Right cardiac atrium (tissue), 5 donors: ENCODE data around the gene DHRS9. TPM values are rescaled to one million over a fixed set of nuclear protein-coding genes. Genes with fewer than 3 reads are reported as not detected.

Source experiments
- ATAC-seq, 2 donors: fragments of 200-7000 bp; cut with Tn5 transposase; one replicate each; pipeline versions ENCODE4 v1.8.0 to v1.9.1; 2020; ENCODE audit warnings: moderate library complexity in 2 of 2, mild to moderate bottlenecking in 1 of 2
- DNase-seq, 3 donors: peaks; one replicate each; pipeline ENCODE4 v3.0.0-alpha.2; 2020
- H3K27ac ChIP-seq: one replicate; pipeline ENCODE4 v1.5.1; 2013; ENCODE audit warnings: mild to moderate bottlenecking, low read length, control low read depth, moderate library complexity
- H3K27me3 ChIP-seq: one replicate; pipeline ENCODE4 v1.6.1; 2013; ENCODE audit not compliant: control insufficient read depth, insufficient read depth
- H3K4me1 ChIP-seq: one replicate; pipeline ENCODE4 v1.6.1; 2013; ENCODE audit warnings: low read length; ENCODE audit not compliant: control insufficient read depth, insufficient read depth
- H3K4me3 ChIP-seq: one replicate; pipeline ENCODE4 v1.5.1; 2013; ENCODE audit warnings: low read length, control low read depth
- H3K9me3 ChIP-seq: one replicate; pipeline ENCODE4 v1.6.1; 2013; ENCODE audit warnings: low read length; ENCODE audit not compliant: control insufficient read depth
- WGBS: extraction: QIAGEN DNeasy Blood & Tissue Kit; methylation state at CpG from one replicate; pipeline ENCODE4 v1.1.7; 2013; 5-methylcytosine and 5-hydroxymethylcytosine counted together
- intact Hi-C, 4 donors: fragments of 100-400 bp; cut with DNase I; formaldehyde crosslinking; loops; one replicate each; pipeline versions ENCODE4 v1.11.0 to v1.14.0; 2022 to 2023
- polyA plus RNA-seq: library from polyadenylated mRNA; stranded (reverse); fragments of 200-250 nt; gene quantifications from one replicate; pipeline ENCODE4 v1.2.3, GENCODE V29; 2013
- total RNA-seq, 4 donors: library from RNA; stranded (reverse); fragmentation: NEBNext Ultra II Directional; extraction: Animal tissue kit (Norgen Biotek cat#: 25700); gene quantifications; one replicate each; pipeline ENCODE4 v1.2.1, GENCODE V29; 2021
- donor health status: healthy with polysubstance abuse.
- donor health status: DM: no; HTN: yes; CAD: no.
- donor health status: DM: no; HTN: no; CAD: no.
- donor health status: DM: no; HTN: yes; CAD: no; lungs with severe emphysema.
- donor health status: DM: yes; HTN: yes; CAD: no.

DHRS9 gene
- total and polyA plus RNA-seq, 5 donors: 44.7 to 84.0 (median 51.8) TPM

DNA sequence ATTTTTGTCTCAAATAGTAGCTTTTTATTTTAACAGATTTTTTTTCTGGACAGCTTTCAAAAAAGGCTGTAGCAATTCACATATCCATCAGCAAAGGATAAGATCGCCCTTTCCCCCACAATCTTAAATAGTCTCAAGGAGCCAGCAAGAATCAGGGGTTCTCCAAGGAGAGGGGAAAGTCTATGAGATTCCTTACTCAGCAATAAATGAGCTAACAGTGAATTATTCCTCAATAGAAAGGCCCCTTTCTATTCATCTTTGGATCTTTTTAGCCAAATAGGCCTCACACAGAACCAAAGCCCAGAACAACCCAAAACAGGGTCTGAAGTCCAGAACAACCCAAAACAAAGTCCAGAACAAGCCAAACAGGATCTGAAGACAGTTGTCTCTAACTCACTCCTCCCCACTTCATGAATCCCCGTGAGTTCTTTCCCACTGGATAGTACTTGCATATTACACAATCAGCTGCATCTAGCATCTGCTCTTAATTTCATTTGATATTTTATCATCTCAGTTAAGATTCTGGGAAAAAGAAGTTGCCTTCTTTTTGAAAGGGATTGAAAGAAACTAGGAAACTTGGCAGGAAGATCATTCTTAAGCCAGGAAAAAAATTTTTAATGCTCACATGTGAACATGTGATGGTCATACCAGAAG, 3.4 kb upstream of the DHRS9 start:
- 65% methylated on average over 2 of the region's 2 CpGs for WGBS
- intact Hi-C loops: no loop called here
- H3K27ac ChIP-seq: no peak overlapping the region
- no peaks in the 10 kb centered on the region for H3K4me1 ChIP-seq
- H3K27me3 ChIP-seq: no peaks in the 10 kb centered on the region
- DNase-seq: no peak
- ATAC-seq: no peak
- H3K4me3 ChIP-seq: no peak overlapping the region
- no peaks in the 10 kb centered on the region for H3K9me3 ChIP-seq

DNA sequence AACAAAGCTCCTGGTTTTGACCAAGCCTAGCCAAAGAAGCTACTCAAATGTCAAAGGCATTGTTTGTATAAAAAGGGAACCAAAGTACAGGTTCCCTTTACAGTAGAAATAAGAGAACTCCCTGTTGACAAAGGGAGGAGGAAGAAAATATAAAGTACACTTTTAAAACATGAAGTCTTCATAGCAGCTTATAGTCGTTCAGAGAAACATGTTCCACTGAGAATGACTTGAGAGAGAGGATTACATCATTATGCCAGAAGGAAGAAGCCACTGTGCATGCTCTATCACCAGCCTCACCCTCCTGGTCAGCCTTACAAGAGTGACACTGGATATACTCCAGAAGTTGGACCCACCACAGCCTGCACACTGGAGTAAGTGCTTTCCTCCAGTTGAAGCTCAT, 2.5 kb upstream of the DHRS9 start:
- H3K4me3 ChIP-seq: no peak overlapping the region
- DNase-seq (no peak), ATAC-seq (peak in 1 of 2 donors; percentile 22)
- H3K4me1 ChIP-seq: peaks cover 2% of the 10 kb centered on the region
- no peak overlapping the region for H3K27ac ChIP-seq
- WGBS: 41% methylated on average over 1 of the region's 1 CpG
- no peaks in the 10 kb centered on the region for H3K9me3 ChIP-seq
- intact Hi-C loops: no loop called here
- H3K27me3 ChIP-seq: no peaks in the 10 kb centered on the region

DNA sequence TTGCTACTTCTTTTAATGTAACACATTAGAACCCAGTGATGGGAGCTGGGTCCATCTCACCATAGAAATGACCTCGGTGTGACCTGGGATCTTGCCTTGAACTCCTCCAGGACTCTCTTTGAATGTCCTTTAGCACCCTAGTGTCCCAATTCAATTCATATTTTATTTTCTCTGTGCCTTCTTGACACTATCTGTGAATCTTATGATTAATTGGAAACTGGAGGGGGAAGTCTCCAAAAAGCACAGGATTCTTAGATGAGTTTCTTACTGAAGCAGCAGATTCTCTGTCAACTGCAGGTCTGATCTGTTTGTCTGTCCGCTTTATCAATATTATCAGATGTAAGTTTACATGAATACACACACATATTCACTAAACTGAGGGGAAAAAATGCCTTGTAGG, 470 bp downstream of the DHRS9 start:
- Histone ChIP-seq H3K27me3 (no peaks in the 10 kb centered on the region), H3K4me1 (peaks cover 2% of the 10 kb centered on the region), H3K27ac (no peak overlapping the region), H3K4me3 (no peak overlapping the region), H3K9me3 (no peaks in the 10 kb centered on the region)
- DNase-seq: no peak
- ATAC-seq: no peak
- WGBS: 89% methylated on average over 2 of the region's 2 CpGs
- intact Hi-C loops: no loop called here

DNA sequence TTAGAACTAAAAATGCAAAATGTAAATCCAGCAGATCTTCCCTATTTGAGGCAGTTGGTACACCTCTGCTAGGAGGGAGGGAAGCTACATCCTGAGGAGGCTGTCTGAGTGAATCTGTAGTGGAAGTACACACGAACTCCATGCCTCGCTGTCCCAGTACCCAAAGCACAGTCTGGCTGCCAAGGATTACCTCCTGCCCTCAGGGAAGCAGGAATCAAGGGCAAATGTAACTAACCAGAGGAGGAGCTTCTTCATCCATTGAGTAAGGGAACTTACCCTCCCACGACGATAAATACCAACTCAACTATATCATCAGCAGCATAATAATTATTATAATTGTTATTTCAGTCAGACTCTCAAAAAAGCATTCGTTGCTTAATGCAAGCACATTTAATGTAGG, 2.1 kb downstream of the DHRS9 start:
- Histone ChIP-seq H3K27me3 (no peaks in the 10 kb centered on the region), H3K27ac (no peak overlapping the region), H3K9me3 (no peaks in the 10 kb centered on the region), H3K4me3 (no peak overlapping the region), H3K4me1 (peaks cover 2% of the 10 kb centered on the region)
- 69% methylated on average over 5 of the region's 5 CpGs for whole genome bisulfite sequencing
- ATAC-seq (no peak), DNase-seq (no peak)
- intact Hi-C loops: no loop called here

DNA sequence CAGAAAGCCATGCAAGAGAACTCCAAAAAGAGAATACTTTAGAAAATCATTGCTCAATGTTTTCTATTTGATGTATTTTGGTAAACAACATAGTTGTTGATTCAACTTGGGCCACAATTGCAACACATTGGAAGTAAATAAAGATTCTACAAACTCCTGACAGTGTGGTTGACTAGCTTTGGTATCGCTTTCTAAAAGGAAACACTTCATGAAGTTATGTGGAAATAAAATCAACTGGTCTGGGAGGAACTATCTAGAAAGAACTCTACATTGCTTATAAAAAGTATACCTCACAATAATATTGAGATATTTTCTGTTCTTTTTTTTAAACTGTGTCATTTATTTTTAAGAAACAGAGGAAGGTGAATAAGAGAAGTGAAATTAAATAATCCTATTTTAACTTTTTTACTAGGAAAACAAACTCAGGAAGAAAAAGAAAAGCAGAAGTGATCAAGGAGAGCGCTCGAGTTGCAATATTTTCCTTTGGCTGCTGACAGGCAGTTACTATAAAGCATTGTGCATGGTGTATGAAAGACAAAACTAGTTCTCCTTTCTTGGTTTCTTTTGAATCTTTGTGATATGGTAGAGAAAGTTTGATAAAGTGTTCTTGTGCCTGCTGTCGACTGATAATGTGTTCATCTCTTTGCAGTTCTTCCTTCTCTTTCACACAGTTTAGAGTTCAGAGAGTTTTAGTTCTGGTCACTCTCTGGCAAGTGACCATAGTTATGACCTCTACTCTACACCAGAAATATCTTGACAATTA, 3.0 kb downstream of the DHRS9 start:
- DNase-seq (no peak), ATAC-seq (peak; percentile 31 to 49)
- 38% methylated on average over 4 of the region's 4 CpGs for WGBS
- intact Hi-C loops: no loop called here
- H3K27me3 ChIP-seq: no peaks in the 10 kb centered on the region
- H3K9me3 ChIP-seq: no peaks in the 10 kb centered on the region
- H3K4me3 ChIP-seq: no peak overlapping the region
- H3K27ac ChIP-seq: no peak overlapping the region
- peaks cover 2% of the 10 kb centered on the region for H3K4me1 ChIP-seq

DNA sequence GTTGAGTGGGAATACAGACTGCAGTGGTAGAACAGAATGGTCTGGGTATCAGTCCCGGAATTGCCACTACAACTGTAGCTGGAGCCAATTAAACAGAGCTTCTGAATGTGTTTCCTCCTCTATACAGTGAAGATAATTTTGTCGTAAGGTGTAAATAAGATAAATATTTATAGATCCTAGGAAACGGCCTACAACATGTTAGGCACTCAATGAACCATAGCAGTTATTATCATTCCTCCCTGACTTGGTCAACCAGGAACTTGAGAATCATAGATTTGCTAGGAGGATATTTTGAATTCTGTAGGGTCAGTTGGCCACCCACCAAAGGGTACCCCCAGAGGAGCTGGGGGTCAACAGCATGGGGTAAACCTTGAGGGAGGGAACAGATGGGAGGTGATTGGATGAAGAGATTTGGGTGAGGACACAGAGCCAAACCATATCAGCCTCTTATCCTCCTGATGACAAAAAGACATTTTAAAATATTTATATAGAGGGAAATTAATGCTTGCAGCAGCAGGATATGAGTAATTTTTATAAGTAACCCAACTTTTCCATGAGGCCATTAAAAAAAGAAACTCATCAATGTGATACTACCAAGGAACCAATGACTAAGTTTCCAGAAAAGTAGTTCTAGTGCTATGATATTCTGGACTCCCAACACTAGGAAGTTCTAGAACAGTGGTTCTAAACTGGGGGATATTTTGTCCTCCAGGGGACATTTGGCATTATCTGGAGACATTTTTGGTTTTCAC, 4.0 kb downstream of the DHRS9 start:
- intact Hi-C loops: no loop called here
- Histone ChIP-seq H3K4me3 (no peak overlapping the region), H3K4me1 (peaks cover 4% of the 10 kb centered on the region), H3K27ac (no peak overlapping the region), H3K9me3 (no peaks in the 10 kb centered on the region), H3K27me3 (no peaks in the 10 kb centered on the region)
- WGBS: 53% methylated on average over 3 of the region's 3 CpGs
- no peak for DNase-seq
- peak in 1 of 2 donors; percentile 33 for ATAC-seq

DNA sequence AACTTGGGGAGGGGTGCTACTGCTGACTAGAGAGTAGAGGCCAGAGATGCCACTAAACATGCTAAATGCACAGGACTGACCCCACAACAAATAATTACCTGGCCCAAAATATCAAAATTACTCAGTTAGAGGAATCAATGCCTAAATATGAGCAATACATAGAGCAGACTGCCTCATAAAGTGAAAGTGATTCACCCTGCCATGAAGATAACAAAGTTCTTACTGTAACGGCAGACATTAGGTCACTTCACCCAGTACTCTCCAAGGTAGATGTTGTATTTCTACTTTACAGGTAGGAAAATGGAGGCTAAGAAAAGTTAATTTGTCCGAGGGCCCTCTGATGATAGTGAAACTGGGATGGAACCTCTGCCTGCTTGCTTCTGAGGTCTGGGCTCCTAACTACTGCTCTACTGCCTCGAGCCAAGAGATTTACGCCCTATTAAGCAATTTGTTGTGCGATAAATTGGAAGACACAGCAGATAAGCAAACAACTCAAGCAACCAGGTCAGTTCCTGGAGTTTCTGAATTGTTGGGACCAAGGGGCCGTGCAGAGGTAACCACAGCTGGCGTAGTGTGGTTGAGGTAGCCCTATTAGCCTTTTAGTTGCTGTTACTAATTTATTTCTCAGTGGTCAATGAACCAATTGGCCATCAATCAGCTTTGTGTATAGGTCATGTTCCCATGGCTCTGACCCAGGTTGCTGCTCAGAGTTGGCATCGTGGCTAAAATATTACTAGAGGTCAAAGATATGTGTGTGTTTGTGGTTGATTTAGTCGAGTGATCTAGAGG, 4.8 kb downstream of the DHRS9 start:
- intact Hi-C loops: no loop called here
- Histone ChIP-seq H3K4me3 (no peak overlapping the region), H3K4me1 (peaks cover 4% of the 10 kb centered on the region), H3K27ac (no peak overlapping the region), H3K9me3 (no peaks in the 10 kb centered on the region), H3K27me3 (no peaks in the 10 kb centered on the region)
- WGBS: 84% methylated on average over 9 of the region's 9 CpGs
- DNase-seq: no peak
- no peak for ATAC-seq

DNA sequence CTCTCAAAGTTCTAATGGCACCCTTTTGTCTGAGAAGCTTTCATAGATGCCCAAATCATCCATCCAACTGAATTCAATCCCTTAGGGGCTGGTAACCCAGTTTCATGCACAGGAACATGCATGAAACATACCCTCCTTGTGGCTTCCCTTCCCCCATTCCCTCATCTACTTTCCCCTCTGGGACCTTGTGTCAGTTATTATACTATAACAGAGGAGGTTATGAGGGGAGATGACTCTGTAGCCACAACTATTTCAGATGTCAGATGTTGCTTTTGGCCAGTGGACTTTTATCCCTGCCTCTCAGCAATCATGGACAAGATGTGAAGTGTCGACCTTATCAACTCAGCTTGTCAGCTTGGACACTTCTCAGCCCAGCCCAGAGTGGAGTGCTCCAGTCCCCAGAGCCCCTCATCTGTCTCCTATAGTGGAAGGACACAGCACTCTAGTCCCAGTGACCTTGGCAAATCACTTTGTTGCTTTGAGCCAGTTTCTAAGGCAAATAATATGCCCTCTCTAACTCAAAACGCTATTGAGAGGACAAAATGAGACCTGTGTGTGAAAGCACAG, 8.4 kb downstream of the DHRS9 start:
- 17% methylated on average over 2 of the region's 2 CpGs for WGBS
- Histone ChIP-seq H3K27me3 (no peaks in the 10 kb centered on the region), H3K4me1 (peaks cover 3% of the 10 kb centered on the region), H3K4me3 (no peak overlapping the region), H3K27ac (peak overlapping the region; percentile 76), H3K9me3 (no peaks in the 10 kb centered on the region)
- DNase-seq (peak in 2 of 3 donors; percentile 55 to 70), ATAC-seq (peak; percentile 89 to 92)
- intact Hi-C loops: no loop called here

DNA sequence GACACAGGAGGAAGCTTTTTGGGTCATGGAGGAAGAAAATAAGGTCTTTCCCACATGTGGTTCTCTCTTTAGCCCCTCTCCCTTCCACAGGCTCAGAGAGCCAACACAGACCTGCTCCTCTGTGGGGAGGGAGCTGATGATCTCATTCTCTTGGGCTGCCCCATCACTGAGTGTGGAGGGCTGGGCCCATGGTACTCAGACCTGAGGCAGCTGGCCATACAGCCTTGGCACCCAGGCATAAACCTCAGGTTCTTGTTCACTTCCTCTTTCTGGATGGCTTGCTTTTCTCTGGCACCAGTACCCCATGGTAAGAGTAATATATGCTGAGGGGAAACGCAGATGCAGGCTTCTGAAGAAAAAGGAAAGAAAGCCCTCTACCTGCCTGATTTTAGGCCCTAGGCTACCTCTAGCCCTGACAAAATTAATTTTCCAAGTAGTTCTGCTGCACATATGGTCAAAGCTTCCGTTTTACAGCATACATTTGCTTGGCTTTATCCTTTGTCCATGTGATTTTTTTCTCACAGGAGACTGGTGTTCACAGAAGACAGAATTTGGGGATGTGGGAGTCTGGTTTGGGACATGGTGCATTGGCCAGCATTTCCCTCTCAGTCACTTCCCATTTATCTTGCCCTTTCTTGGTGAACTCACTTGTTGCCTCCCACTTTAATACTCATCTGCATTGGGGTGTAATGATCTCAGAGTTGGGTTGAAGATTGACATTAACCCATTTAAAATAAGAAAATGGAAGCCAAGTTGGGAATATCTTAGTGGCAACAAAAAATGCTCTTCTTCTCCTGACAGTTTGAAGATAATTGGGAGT, 11.1 kb downstream of the DHRS9 start:
- Histone ChIP-seq H3K27me3 (no peaks in the 10 kb centered on the region), H3K9me3 (no peaks in the 10 kb centered on the region), H3K4me3 (no peak overlapping the region), H3K27ac (no peak overlapping the region), H3K4me1 (peaks cover 3% of the 10 kb centered on the region)
- ATAC-seq: peak in 1 of 2 donors; percentile 17
- DNase-seq: no peak
- 82% methylated on average over 2 of the region's 2 CpGs for WGBS
- intact Hi-C loops: loop anchor here in 1 of 4 donors (10.0 kb wide), 1 partner anchor 116 kb away; no protein-coding TSS in a partner anchor

DNA sequence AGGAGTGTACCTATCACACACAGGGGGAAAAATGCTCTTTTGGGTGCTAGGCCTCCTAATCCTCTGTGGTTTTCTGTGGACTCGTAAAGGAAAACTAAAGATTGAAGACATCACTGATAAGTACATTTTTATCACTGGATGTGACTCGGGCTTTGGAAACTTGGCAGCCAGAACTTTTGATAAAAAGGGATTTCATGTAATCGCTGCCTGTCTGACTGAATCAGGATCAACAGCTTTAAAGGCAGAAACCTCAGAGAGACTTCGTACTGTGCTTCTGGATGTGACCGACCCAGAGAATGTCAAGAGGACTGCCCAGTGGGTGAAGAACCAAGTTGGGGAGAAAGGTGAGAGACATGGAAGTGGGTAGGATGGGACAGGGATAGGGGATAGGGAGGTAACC, 12.2 kb downstream of the DHRS9 start:
- WGBS: 19% methylated on average over 5 of the region's 5 CpGs
- Histone ChIP-seq H3K4me1 (peaks cover 3% of the 10 kb centered on the region), H3K9me3 (no peaks in the 10 kb centered on the region), H3K4me3 (no peak overlapping the region), H3K27me3 (no peaks in the 10 kb centered on the region), H3K27ac (peak overlapping the region; percentile 75)
- no peak for DNase-seq
- intact Hi-C loops: loop anchor here in 1 of 4 donors (10.0 kb wide), 1 partner anchor 117 kb away; no protein-coding TSS in a partner anchor
- ATAC-seq: peak in 1 of 2 donors; percentile 56
